GM12878 (cell line): ENCODE measurements around the gene C1orf232. TPM values are rescaled to one million over a fixed set of nuclear protein-coding genes. Genes with fewer than 3 reads are reported as not detected.
A peak's percentile ranks its signal among the peaks of the same experiment; 100 is the strongest.

Source experiments
- ATAC-seq: fragments of 200-7000 bp; cut with Tn5 transposase; 3 replicates; pipeline ENCODE4 v1.9.1; 2020; ENCODE audit warnings: mild to moderate bottlenecking, moderate library complexity
- BruUV-seq: library from RNA; stranded (reverse); fragments of 400-500 nt; replicated peaks from 2 replicates; lab custom pipeline; 2021; lab: Mats Ljungman, UMichigan
- CTCF ChIA-PET: fragments of 300-600 bp; sonication (Branson Sonifier 250); formaldehyde crosslinking; extraction: SDS; loops from one replicate; lab custom pipeline; 2021; ENCODE audit warnings: inconsistent platforms; lab: Yijun Ruan, JAX
- POLR2A ChIA-PET: fragments of 350-600 bp; formaldehyde crosslinking; extraction: SDS; loops from one replicate; lab custom pipeline; 2021; ENCODE audit warnings: inconsistent platforms; lab: Charles Lee
- RAD21 ChIA-PET: fragments of 300-600 bp; sonication (Branson Sonifier 250); formaldehyde crosslinking; loops from one replicate; lab custom pipeline; 2023; ENCODE audit warnings: antibody characterized with exemption; ENCODE audit not compliant: unreplicated experiment; lab: Charles Lee
- SMC1A ChIA-PET: fragments of 300-600 bp; sonication (Branson Sonifier 250); formaldehyde crosslinking; loops from one replicate; lab custom pipeline; 2023; ENCODE audit not compliant: unreplicated experiment, uncharacterized antibody; lab: Charles Lee
- DNase-seq: peaks from one replicate; pipeline ENCODE4 v3.0.0-alpha.2; 2011; ENCODE audit warnings: low read depth, low spot score
- FAIRE-seq: peaks from 3 replicates; lab custom pipeline; 2011; peaks lifted over from hg19 to GRCh38; lab: Jason Lieb, UNC
- H2AFZ ChIP-seq: 2 replicates; pipeline ENCODE4 v1.6.0; 2011; ENCODE audit warnings: low read depth, low read length, control low read depth; ENCODE audit not compliant: control insufficient read depth
- H3K27ac ChIP-seq: 2 replicates; pipeline ENCODE4 v1.5.1; 2011; ENCODE audit warnings: control low read depth; ENCODE audit not compliant: control insufficient read depth, insufficient read depth
- H3K27me3 ChIP-seq, 2 experiments: replicated peaks in 1 of 2; 2 replicates each; pipeline versions ENCODE4 v1.6.0 to v1.6.1; 2011; ENCODE audit warnings: low read length in 1 of 2; ENCODE audit not compliant: control insufficient read depth in 2 of 2, insufficient read depth in 2 of 2
- H3K36me3 ChIP-seq, 2 experiments: 2 replicates each; pipeline ENCODE4 v1.5.1; 2011; ENCODE audit warnings: low read length in 1 of 2; ENCODE audit not compliant: control insufficient read depth in 2 of 2, insufficient read depth in 2 of 2
- H3K4me1 ChIP-seq: 2 replicates; pipeline ENCODE4 v1.6.1; 2011; ENCODE audit warnings: mild to moderate bottlenecking, low read length, moderate library complexity, mixed read lengths; ENCODE audit not compliant: control insufficient read depth, insufficient read depth
- H3K4me2 ChIP-seq: 2 replicates; pipeline ENCODE4 v1.6.0; 2011; ENCODE audit warnings: control low read depth; ENCODE audit not compliant: control insufficient read depth, insufficient read depth
- H3K4me3 ChIP-seq: fragments of 200-600 bp; sonication (generic); 2 replicates; pipeline ENCODE4 v1.5.1; 2016
- H3K79me2 ChIP-seq: 2 replicates; pipeline ENCODE4 v1.6.0; 2011; ENCODE audit warnings: low read length; ENCODE audit not compliant: control insufficient read depth, insufficient read depth
- H3K9ac ChIP-seq: 2 replicates; pipeline ENCODE4 v1.8.0; 2011; ENCODE audit warnings: low read length, control low read depth, mixed read lengths; ENCODE audit not compliant: control insufficient read depth, insufficient read depth
- H3K9me3 ChIP-seq: replicated peaks from 3 replicates; pipeline ENCODE4 v1.5.1; 2011; ENCODE audit warnings: mild to moderate bottlenecking, low read length; ENCODE audit not compliant: control insufficient read depth, insufficient read depth
- H4K20me1 ChIP-seq: 2 replicates; pipeline ENCODE4 v1.6.0; 2011; ENCODE audit not compliant: control insufficient read depth, insufficient read depth
- EGR1 ChIP-seq, 2 experiments: IDR thresholded peaks; 1 replicate in 1 of 2; 2 replicates in 1 of 2; pipeline ENCODE4 v1.6.1; 2011 to 2012; ENCODE audit warnings: low read depth in 2 of 2, low read length in 2 of 2, borderline replicate concordance in 1 of 2, mild to moderate bottlenecking in 1 of 2, moderate library complexity in 1 of 2
- RUNX3 ChIP-seq: IDR thresholded peaks from 2 replicates; pipeline ENCODE4 v1.6.1; 2012; ENCODE audit warnings: low read length, inconsistent platforms
- WGBS: methylation state at CpG from one replicate; pipeline ENCODE4 v1.1.6; 2016; ENCODE audit warnings: low lambda C conversion rate; ENCODE audit not compliant: insufficient replicate concordance, insufficient coverage; ENCODE audit errors: missing lambda C conversion rate; 5-methylcytosine and 5-hydroxymethylcytosine counted together
- in situ Hi-C: fragments of 300-500 bp; cut with MboI; formaldehyde crosslinking; loops from 9 replicates; pipeline ENCODE4 v1.14.3; 2018; ENCODE audit warnings: mixed read lengths
- intact Hi-C: fragments of 100-400 bp; cut with micrococcal nuclease; formaldehyde crosslinking; loops from one replicate; pipeline ENCODE4 v1.14.2; 2022; ENCODE audit not compliant: unreplicated experiment
- polyA plus RNA-seq, 11 experiments: library from polyadenylated mRNA; depleted of rRNA in 4 of 11; unstranded in 6 of 11; stranded (reverse) in 5 of 11; fragments of >200 nt; fragmentation: Nextera tagmentation in 4 of 11; fragmentation: Illumina TruSeq in 1 of 11; extraction: Ambion mirVana in 4 of 11; extraction: Trizol in 1 of 11; gene quantifications; 1 replicate in 1 of 11; 2 replicates in 10 of 11; pipeline versions ENCODE4 v1.2.1 to v1.2.3, GENCODE V29; 2011 to 2016; ENCODE audit warnings: inconsistent platforms in 2 of 11, missing spikeins in 2 of 11, low read depth in 1 of 11
- total RNA-seq, 4 experiments: library from RNA; depleted of rRNA in 3 of 4; stranded (reverse); fragments of >200 nt in 3 of 4; fragmentation: Illumina TruSeq in 1 of 4; extraction: Trizol in 1 of 4; gene quantifications; 2 replicates each; pipeline versions ENCODE4 v1.2.1 to v1.2.3, GENCODE V29; 2013 to 2021

Gene C1orf232
- total and polyA plus RNA-seq, 10 of the 15 experiments (the other 5 are each of a cell fraction or from before 2014, with no cell fraction given): not detected

DNA sequence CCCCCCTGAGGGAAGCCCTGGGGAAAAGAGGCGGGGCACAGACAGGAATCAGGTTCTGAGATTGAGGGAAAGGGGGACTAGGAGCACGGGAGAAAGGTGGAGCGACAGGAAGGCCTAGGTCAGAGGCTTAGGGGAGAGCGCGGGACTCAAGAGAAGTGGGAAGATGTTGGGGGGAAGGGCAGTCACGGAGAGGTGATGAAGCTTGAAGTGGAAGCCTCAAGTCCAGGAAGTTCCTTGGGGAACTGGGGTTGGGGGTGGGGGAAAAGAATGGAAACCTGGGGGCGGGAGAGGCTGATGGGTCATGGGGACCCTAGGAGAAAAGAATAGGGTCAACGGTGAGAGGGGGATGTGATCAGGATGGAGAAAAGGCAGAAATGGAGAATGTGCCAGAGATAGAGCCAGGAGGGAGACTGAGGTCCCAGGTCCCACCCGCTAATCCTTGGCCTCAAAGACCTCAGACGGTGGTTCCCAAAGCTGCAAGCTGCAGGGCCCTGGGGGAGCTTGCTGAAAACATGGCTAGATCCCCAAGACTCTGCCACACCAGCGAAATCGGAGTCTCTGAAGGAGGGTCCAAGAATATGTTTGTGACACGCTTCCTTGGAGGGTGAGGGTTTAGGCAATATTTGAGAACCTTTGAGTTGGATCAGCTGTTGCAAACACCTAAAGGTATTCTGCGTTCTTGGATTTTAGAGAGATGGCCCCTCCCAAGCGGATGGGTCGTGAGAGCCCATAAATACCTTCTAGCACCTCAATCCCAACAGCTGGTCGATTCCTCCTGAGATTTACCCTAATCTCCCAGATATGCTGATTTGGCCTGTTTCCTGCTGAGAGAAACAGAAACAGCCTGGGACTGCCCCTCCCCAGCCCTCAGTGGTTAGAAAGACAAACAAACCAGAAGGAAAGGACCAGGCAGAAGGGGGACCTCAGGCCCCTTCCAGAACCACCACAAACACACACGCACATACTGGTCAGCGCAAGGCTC, 3.6 kb downstream of the C1orf232 start:
- no peak for ATAC-seq
- in situ Hi-C loops: no loop called here
- H3K9ac ChIP-seq: no peak overlapping the region
- 52% methylated on average over 17 of the region's 19 CpGs for WGBS
- peaks cover 4% of the 10 kb centered on the region for H3K4me1 ChIP-seq
- no peak for DNase-seq
- no peak overlapping the region for H3K27ac ChIP-seq
- intact Hi-C loops: loop anchor here (5.0 to 10.0 kb wide), 3 partner anchors 58 to 230 kb away; no protein-coding TSS in a partner anchor
- BruUV-seq: no TSS peak
- no peak overlapping the region for H2AFZ ChIP-seq
- peaks cover 3 to 13% of the 10 kb centered on the region in 2 experiments for H3K27me3 ChIP-seq
- no peaks in the 10 kb centered on the region for H3K36me3 ChIP-seq
- no peaks in the 10 kb centered on the region for H4K20me1 ChIP-seq
- CTCF ChIA-PET: interaction anchor here (0.6 to 1.8 kb wide), 2 partner anchors 24 to 69 kb away, joined by 3 to 8 read pairs; partner anchors contain the start of gene CEP85
- no peak overlapping the region for H3K4me2 ChIP-seq
- RAD21 ChIA-PET: interaction anchor here (0.6 to 0.7 kb wide), 2 partner anchors 129 to 329 kb away, joined by 3 read pairs; no protein-coding TSS in a partner anchor
- POLR2A ChIA-PET: interaction anchor here (1.1 kb wide), 1 partner anchor 53 kb away, joined by 3 read pairs; the partner anchor contains the start of gene PDIK1L
- FAIRE-seq: no peak
- TF ChIP-seq EGR1 (IDR thresholded peaks at IDR 0.05; ENCODE audit: borderline replicate concordance in 1 of 2, low read depth in 2 of 2, low read length in 2 of 2): no peak
- peak; percentile 11; the same call in 1 of the 2 replicates for TF ChIP-seq RUNX3
- H3K9me3 ChIP-seq: no peaks in the 10 kb centered on the region; the same call in 2 of the 3 replicates
- H3K4me3 ChIP-seq: no peak overlapping the region
- peaks cover 5% of the 10 kb centered on the region for H3K79me2 ChIP-seq
- SMC1A ChIA-PET: no interaction called here
